Fibroblast of lung (primary cell): Measurements from ENCODE around the gene GLIS1. TPM values are rescaled to one million over a fixed set of nuclear protein-coding genes. Genes with fewer than 3 reads are reported as not detected.

Experiments
- DNase-seq, 2 donors: peaks; one replicate each; pipeline versions ENCODE4 v3.0.0 to v3.0.0-alpha.2; 2010; ENCODE audit warnings: low read depth in 2 of 2
- H2AFZ ChIP-seq: 2 replicates; pipeline ENCODE4 v1.5.1; 2012; ENCODE audit warnings: low read length, control low read depth, inconsistent platforms
- H3K27ac ChIP-seq: 2 replicates; pipeline ENCODE4 v1.5.1; 2011; ENCODE audit warnings: low read length, control low read depth; ENCODE audit not compliant: insufficient read depth
- H3K27me3 ChIP-seq: 2 replicates; pipeline ENCODE4 v1.5.1; 2011; ENCODE audit warnings: mild to moderate bottlenecking, low read length; ENCODE audit not compliant: control insufficient read depth, insufficient read depth
- H3K36me3 ChIP-seq: 2 replicates; pipeline ENCODE4 v1.5.1; 2011; ENCODE audit warnings: low read length; ENCODE audit not compliant: control insufficient read depth, insufficient read depth
- H3K4me1 ChIP-seq: 2 replicates; pipeline ENCODE4 v1.5.1; 2011; ENCODE audit warnings: low read length; ENCODE audit not compliant: control insufficient read depth, insufficient read depth; ENCODE audit errors: extremely low read depth
- H3K4me2 ChIP-seq: 2 replicates; pipeline ENCODE4 v1.5.1; 2011; ENCODE audit warnings: low read length, control low read depth; ENCODE audit not compliant: insufficient read depth; ENCODE audit errors: extremely low read depth
- H3K4me3 ChIP-seq, 4 experiments: fragments of 200-600 bp in 1 of 4; sonication (generic) in 1 of 4; replicated peaks in 1 of 4; 2 replicates each; pipeline ENCODE4 v1.5.1; 2011 to 2016; ENCODE audit warnings: low read length in 4 of 4, low read depth in 3 of 4, mild to moderate bottlenecking in 3 of 4, control low read depth in 2 of 4, inconsistent platforms in 1 of 4, mixed read lengths in 1 of 4; ENCODE audit not compliant: insufficient read depth in 1 of 4; ENCODE audit errors: control extremely low read depth in 1 of 4
- H3K79me2 ChIP-seq: 2 replicates; pipeline ENCODE4 v1.5.1; 2012; ENCODE audit warnings: mild to moderate bottlenecking, low read length, inconsistent platforms; ENCODE audit not compliant: control insufficient read depth, insufficient read depth
- H3K9ac ChIP-seq: 2 replicates; pipeline ENCODE4 v1.5.1; 2011; ENCODE audit warnings: mild to moderate bottlenecking, low read length, control low read depth; ENCODE audit not compliant: insufficient read depth
- H3K9me3 ChIP-seq: 2 replicates; pipeline ENCODE4 v1.5.1; 2012; ENCODE audit warnings: low read depth, low read length; ENCODE audit not compliant: control insufficient read depth, insufficient read depth
- H4K20me1 ChIP-seq: 2 replicates; pipeline ENCODE4 v1.5.1; 2011; ENCODE audit warnings: low read length; ENCODE audit not compliant: control insufficient read depth, insufficient read depth; ENCODE audit errors: extremely low read depth
- CTCF ChIP-seq, 2 donors: IDR thresholded peaks in 1 of 2; conservative IDR thresholded peaks in 1 of 2; 1 replicate in 1 of 2; 2 replicates in 1 of 2; pipeline ENCODE4 v1.5.1; 2011 to 2012; ENCODE audit warnings: low read length in 2 of 2, control low read depth in 1 of 2, inconsistent platforms in 1 of 2, low read depth in 1 of 2, mild to moderate bottlenecking in 1 of 2
- EZH2 ChIP-seq: IDR thresholded peaks from 2 replicates; pipeline ENCODE4 v1.5.1; 2012; ENCODE audit warnings: low read length, control low read depth, mild to moderate bottlenecking; ENCODE audit errors: missing control alignments
- polyA plus RNA-seq, 2 donors: library from polyadenylated mRNA; depleted of rRNA in 1 of 2; stranded (reverse) in 1 of 2; unstranded in 1 of 2; fragments of >200 nt; gene quantifications; 2 replicates each; pipeline ENCODE4 v1.2.1, GENCODE V29; 2011 to 2012; ENCODE audit warnings: missing spikeins in 1 of 2
- total RNA-seq: library from RNA; depleted of rRNA; stranded (reverse); fragments of >200 nt; gene quantifications from 2 replicates; pipeline ENCODE4 v1.2.1, GENCODE V29; 2014

GLIS1 gene
- total and polyA plus RNA-seq, 2 donors (not counting 1 experiment from before 2014, with no cell fraction given), result under 0.01 to 0.05 TPM

- no peak overlapping the region for H2AFZ ChIP-seq
- no peaks in the 10 kb centered on the region for H3K9me3 ChIP-seq
- no peaks in the 10 kb centered on the region for H3K36me3 ChIP-seq
- H3K4me3 ChIP-seq, result no peak overlapping the region
- H4K20me1 ChIP-seq, result no peaks in the 10 kb centered on the region
- no peak overlapping the region for H3K27ac ChIP-seq
- no peaks in the 10 kb centered on the region for H3K4me1 ChIP-seq
- DNase-seq, result no peak
- no peak overlapping the region for H3K4me2 ChIP-seq
- no peaks in the 10 kb centered on the region for H3K79me2 ChIP-seq
- no peak overlapping the region for H3K9ac ChIP-seq
- TF ChIP-seq CTCF (conservative IDR thresholded peaks at IDR 0.05 in 1 of 2, IDR thresholded peaks at IDR 0.05 in 1 of 2; ENCODE audit: low read depth in 1 of 2, low read length in 2 of 2) (no peak), EZH2 (no peak)
- no peaks in the 10 kb centered on the region for H3K27me3 ChIP-seq
Observed at GRCh38 chr1:53726009-53726600, 12.9 kb downstream of the GLIS1 start.

GRCh38 chr1:53725238-53725689 is 13.7 kb downstream of the GLIS1 start:
- TF ChIP-seq CTCF (conservative IDR thresholded peaks at IDR 0.05 in 1 of 2, IDR thresholded peaks at IDR 0.05 in 1 of 2; ENCODE audit: low read depth in 1 of 2, low read length in 2 of 2) (peak in 1 of 2 donors; percentile 12), EZH2 (no peak)
- DNase-seq, result peak; percentile 15 to 83

GRCh38 chr1:53722025-53722424 is 16.9 kb downstream of the GLIS1 start:
- Histone ChIP-seq H3K27me3 (no peaks in the 10 kb centered on the region), H3K36me3 (no peaks in the 10 kb centered on the region), H2AFZ (no peak overlapping the region), H3K9me3 (no peaks in the 10 kb centered on the region), H3K27ac (no peak overlapping the region), H3K4me1 (no peaks in the 10 kb centered on the region), H3K79me2 (no peaks in the 10 kb centered on the region), H4K20me1 (no peaks in the 10 kb centered on the region), H3K9ac (no peak overlapping the region), H3K4me2 (no peak overlapping the region), H3K4me3 (no peak overlapping the region)
- DNase-seq, result peak in 1 of 2 donors; percentile 83
- TF ChIP-seq EZH2 (no peak), CTCF (conservative IDR thresholded peaks at IDR 0.05 in 1 of 2, IDR thresholded peaks at IDR 0.05 in 1 of 2; ENCODE audit: low read depth in 1 of 2, low read length in 2 of 2) (no peak)

More at GRCh38 chr1:53725238-53725689, 13.7 kb downstream of the GLIS1 start:
- H3K79me2 ChIP-seq, result no peaks in the 10 kb centered on the region
- no peaks in the 10 kb centered on the region for H3K4me1 ChIP-seq
- no peak overlapping the region for H3K4me3 ChIP-seq
- H2AFZ ChIP-seq, result no peak overlapping the region
- no peaks in the 10 kb centered on the region for H4K20me1 ChIP-seq
- H3K27ac ChIP-seq, result no peak overlapping the region
- H3K27me3 ChIP-seq, result no peaks in the 10 kb centered on the region
- H3K9me3 ChIP-seq, result no peaks in the 10 kb centered on the region
- H3K36me3 ChIP-seq, result no peaks in the 10 kb centered on the region
- H3K4me2 ChIP-seq, result no peak overlapping the region
- H3K9ac ChIP-seq, result no peak overlapping the region
